HG03159 (cell line): Measurements from ENCODE around the gene TGFBR3L.
A peak's percentile ranks its signal among the peaks of the same experiment; 100 is the strongest.
"Not testable (repeated sequence)": the region's sequence is repeated elsewhere in the genome, so short reads cannot be mapped to it uniquely, and the experiment has no call there.

Source experiments
- ATAC-seq: cut with Tn5 transposase; IDR thresholded peaks from one replicate; pipeline ENCODE4 v1.9.1; 2021; ENCODE audit warnings: mild to moderate bottlenecking, moderate library complexity; ENCODE audit not compliant: unreplicated experiment

The TGFBR3L gene

GRCh38 chr19:7916103-7916954 is 1.7 kb downstream of the TGFBR3L start:
- ATAC-seq: no peak

- no peak for ATAC-seq
Measured at GRCh38 chr19:7916955-7917266, 2.3 kb downstream of the TGFBR3L start.

- ATAC-seq: no peak
Measured at GRCh38 chr19:7917267-7918061, 2.8 kb downstream of the TGFBR3L start.

GRCh38 chr19:7918062-7918614 is 3.5 kb downstream of the TGFBR3L start:
- ATAC-seq: not testable (repeated sequence)

- no peak for ATAC-seq
Measured at GRCh38 chr19:7918615-7919421, 4.2 kb downstream of the TGFBR3L start.

- peak; percentile 56 for ATAC-seq
Measured at GRCh38 chr19:7919610-7920518, 5.2 kb downstream of the TGFBR3L start, which contains the start of gene SNAPC2. Gene SNAPC2 (plus strand): TSS chr19:7920338. CDS start chr19:7920367, 29 bp downstream.

GRCh38 chr19:7920519-7921301 is 6.1 kb downstream of the TGFBR3L start:
- peak; percentile 41 for ATAC-seq

- no peak for ATAC-seq
Measured at GRCh38 chr19:7921302-7921966, 6.8 kb downstream of the TGFBR3L start.

- ATAC-seq: no peak
Measured at GRCh38 chr19:7921967-7922835, 7.6 kb downstream of the TGFBR3L start.

- no peak for ATAC-seq
Measured at GRCh38 chr19:7922836-7923195, 8.2 kb downstream of the TGFBR3L start.

GRCh38 chr19:7923295-7924191 is 8.9 kb downstream of the TGFBR3L start:
- no peak for ATAC-seq

- no peak for ATAC-seq
Measured at GRCh38 chr19:7924241-7924640, 9.6 kb downstream of the TGFBR3L start.

GRCh38 chr19:7924651-7925170 is 10.1 kb downstream of the TGFBR3L start:
- ATAC-seq: no peak

- no peak for ATAC-seq
Measured at GRCh38 chr19:7925171-7925851, 10.7 kb downstream of the TGFBR3L start.

GRCh38 chr19:7926021-7926726 is 11.5 kb downstream of the TGFBR3L start, which contains the start of gene CTXN1:
Gene CTXN1 (minus strand): TSS chr19:7926135. CDS start chr19:7925538, 597 bp downstream.
- ATAC-seq: no peak
